ENCODE results near the gene CFAP46.

DNA sequence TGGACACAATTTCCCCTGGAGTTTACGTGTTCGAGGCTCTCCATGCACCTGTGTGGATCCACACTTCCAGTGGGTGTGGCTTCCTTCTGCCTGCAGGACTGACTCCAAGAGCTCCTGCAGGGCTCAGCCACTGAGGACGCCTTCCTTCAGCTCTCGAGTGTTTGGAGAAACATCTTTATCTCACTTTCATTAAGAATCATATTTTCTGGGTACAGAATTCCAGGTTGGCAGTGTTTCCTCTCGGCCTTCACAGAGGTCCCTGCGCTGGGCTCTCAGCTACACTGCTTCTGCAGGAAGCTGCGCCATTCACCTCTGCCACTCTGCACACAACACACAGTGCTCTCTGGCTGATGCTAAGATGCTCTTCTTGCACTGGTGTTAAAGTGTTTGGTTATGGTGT, 86.5 kb downstream of the CFAP46 start:
- no peak for TF ChIP-seq POLR2A (IDR thresholded peaks at IDR 0.05)
- TF ChIP-seq, protein P1, sequence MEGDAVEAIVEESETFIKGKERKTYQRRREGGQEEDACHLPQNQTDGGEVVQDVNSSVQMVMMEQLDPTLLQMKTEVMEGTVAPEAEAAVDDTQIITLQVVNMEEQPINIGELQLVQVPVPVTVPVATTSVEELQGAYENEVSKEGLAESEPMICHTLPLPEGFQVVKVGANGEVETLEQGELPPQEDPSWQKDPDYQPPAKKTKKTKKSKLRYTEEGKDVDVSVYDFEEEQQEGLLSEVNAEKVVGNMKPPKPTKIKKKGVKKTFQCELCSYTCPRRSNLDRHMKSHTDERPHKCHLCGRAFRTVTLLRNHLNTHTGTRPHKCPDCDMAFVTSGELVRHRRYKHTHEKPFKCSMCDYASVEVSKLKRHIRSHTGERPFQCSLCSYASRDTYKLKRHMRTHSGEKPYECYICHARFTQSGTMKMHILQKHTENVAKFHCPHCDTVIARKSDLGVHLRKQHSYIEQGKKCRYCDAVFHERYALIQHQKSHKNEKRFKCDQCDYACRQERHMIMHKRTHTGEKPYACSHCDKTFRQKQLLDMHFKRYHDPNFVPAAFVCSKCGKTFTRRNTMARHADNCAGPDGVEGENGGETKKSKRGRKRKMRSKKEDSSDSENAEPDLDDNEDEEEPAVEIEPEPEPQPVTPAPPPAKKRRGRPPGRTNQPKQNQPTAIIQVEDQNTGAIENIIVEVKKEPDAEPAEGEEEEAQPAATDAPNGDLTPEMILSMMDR (IDR thresholded peaks at IDR 0.05) = no peak

Data from uterus (tissue), 2 donors.